Astrocyte (in vitro differentiated cells and primary cell): ENCODE data around the gene GPN3.
"Not testable (repeated sequence)": the region's sequence is repeated elsewhere in the genome, so short reads cannot be mapped to it uniquely, and the experiment has no call there.

ENCODE experiments used
- EZH2 ChIP-seq: IDR thresholded peaks from 2 replicates; pipeline ENCODE4 v1.6.1; 2012; ENCODE audit warnings: mild to moderate bottlenecking, low read length, inconsistent platforms; ENCODE audit not compliant: insufficient read depth
- TF ChIP-seq, protein P1 (sequence below): IDR thresholded peaks from 2 replicates; pipeline ENCODE4 v1.5.1; 2011; ENCODE audit warnings: low read depth, mild to moderate bottlenecking, inconsistent platforms, low read length, moderate library complexity; ENCODE audit not compliant: insufficient read depth

- TF ChIP-seq, protein P1, sequence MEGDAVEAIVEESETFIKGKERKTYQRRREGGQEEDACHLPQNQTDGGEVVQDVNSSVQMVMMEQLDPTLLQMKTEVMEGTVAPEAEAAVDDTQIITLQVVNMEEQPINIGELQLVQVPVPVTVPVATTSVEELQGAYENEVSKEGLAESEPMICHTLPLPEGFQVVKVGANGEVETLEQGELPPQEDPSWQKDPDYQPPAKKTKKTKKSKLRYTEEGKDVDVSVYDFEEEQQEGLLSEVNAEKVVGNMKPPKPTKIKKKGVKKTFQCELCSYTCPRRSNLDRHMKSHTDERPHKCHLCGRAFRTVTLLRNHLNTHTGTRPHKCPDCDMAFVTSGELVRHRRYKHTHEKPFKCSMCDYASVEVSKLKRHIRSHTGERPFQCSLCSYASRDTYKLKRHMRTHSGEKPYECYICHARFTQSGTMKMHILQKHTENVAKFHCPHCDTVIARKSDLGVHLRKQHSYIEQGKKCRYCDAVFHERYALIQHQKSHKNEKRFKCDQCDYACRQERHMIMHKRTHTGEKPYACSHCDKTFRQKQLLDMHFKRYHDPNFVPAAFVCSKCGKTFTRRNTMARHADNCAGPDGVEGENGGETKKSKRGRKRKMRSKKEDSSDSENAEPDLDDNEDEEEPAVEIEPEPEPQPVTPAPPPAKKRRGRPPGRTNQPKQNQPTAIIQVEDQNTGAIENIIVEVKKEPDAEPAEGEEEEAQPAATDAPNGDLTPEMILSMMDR = not testable (repeated sequence)
- not testable (repeated sequence) for TF ChIP-seq EZH2
These were observed 6.9 kb downstream of the GPN3 start for GRCh38 chr12:110461189-110461588.
